Measurements from ENCODE around the gene HINT3.

- TF ChIP-seq, protein P1, sequence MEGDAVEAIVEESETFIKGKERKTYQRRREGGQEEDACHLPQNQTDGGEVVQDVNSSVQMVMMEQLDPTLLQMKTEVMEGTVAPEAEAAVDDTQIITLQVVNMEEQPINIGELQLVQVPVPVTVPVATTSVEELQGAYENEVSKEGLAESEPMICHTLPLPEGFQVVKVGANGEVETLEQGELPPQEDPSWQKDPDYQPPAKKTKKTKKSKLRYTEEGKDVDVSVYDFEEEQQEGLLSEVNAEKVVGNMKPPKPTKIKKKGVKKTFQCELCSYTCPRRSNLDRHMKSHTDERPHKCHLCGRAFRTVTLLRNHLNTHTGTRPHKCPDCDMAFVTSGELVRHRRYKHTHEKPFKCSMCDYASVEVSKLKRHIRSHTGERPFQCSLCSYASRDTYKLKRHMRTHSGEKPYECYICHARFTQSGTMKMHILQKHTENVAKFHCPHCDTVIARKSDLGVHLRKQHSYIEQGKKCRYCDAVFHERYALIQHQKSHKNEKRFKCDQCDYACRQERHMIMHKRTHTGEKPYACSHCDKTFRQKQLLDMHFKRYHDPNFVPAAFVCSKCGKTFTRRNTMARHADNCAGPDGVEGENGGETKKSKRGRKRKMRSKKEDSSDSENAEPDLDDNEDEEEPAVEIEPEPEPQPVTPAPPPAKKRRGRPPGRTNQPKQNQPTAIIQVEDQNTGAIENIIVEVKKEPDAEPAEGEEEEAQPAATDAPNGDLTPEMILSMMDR (conservative IDR thresholded peaks at IDR 0.05; ENCODE audit: low read length), result no peak
- no peak for TF ChIP-seq EZH2phosphoT487 (IDR thresholded peaks at IDR 0.05; ENCODE audit: borderline replicate concordance)
These were observed 2.5 kb downstream of the HINT3 start for GRCh38 chr6:125959041-125959440.
